ENCODE measurements around the gene FBXL5. TPM values are rescaled to one million over a fixed set of nuclear protein-coding genes. Genes with fewer than 3 reads are reported as not detected.

Gene FBXL5
- total RNA-seq, 4 donors from 2014 or later: 69.4 to 95.0 (median 80.3) TPM

GRCh38 chr4:15610855-15611254 lies 44.3 kb downstream of the FBXL5 start:
- intact Hi-C loops (cut with DNase I; ENCODE audit: low total_unique reads): no loop called here

GRCh38 chr4:15605537-15605936 lies 49.6 kb downstream of the FBXL5 start:
- intact Hi-C loops (cut with DNase I; ENCODE audit: low total_unique reads): no loop called here
- 91% methylated on average over 5 of the region's 5 CpGs for whole genome bisulfite sequencing, 2 donors
- no peak overlapping the region for H3K4me3 ChIP-seq (ENCODE audit: low read depth, poor library complexity, severe bottlenecking)
- TF ChIP-seq POLR2A (IDR thresholded peaks at IDR 0.05): no peak
- TF ChIP-seq CTCF (IDR thresholded peaks at IDR 0.05): no peak
- DNase-seq (ENCODE audit: low spot score in 2 of 2): no peak

More at GRCh38 chr4:15610855-15611254, 44.3 kb downstream of the FBXL5 start:
- H3K4me3 ChIP-seq (ENCODE audit: low read depth, poor library complexity, severe bottlenecking): no peak overlapping the region
- 82 to 86% methylated on average over 2 of the region's 2 CpGs for WGBS, 2 donors
- no peak for TF ChIP-seq POLR2A (IDR thresholded peaks at IDR 0.05)
- no peak for TF ChIP-seq CTCF (IDR thresholded peaks at IDR 0.05)
- DNase-seq (ENCODE audit: low spot score in 2 of 2): no peak

- no peak for TF ChIP-seq POLR2A (IDR thresholded peaks at IDR 0.05)
- no peak for TF ChIP-seq CTCF (IDR thresholded peaks at IDR 0.05)
- intact Hi-C loops (cut with DNase I; ENCODE audit: low total_unique reads): no loop called here
- WGBS, 2 donors: 92 to 99% methylated on average over 2 of the region's 2 CpGs
- H3K4me3 ChIP-seq (ENCODE audit: low read depth, poor library complexity, severe bottlenecking): no peak overlapping the region
- no peak for DNase-seq (ENCODE audit: low spot score in 2 of 2)
These were observed 53.3 kb downstream of the FBXL5 start for GRCh38 chr4:15601862-15602261.

- intact Hi-C loops (cut with DNase I; ENCODE audit: low total_unique reads): no loop called here
- DNase-seq (ENCODE audit: low spot score in 2 of 2): no peak
- 85 to 91% methylated on average over 3 of the region's 3 CpGs for WGBS, 2 donors
- no peak overlapping the region for H3K4me3 ChIP-seq (ENCODE audit: low read depth, poor library complexity, severe bottlenecking)
- no peak for TF ChIP-seq CTCF (IDR thresholded peaks at IDR 0.05)
- no peak for TF ChIP-seq POLR2A (IDR thresholded peaks at IDR 0.05)
These were observed 55.0 kb downstream of the FBXL5 start for GRCh38 chr4:15600176-15600575.

GRCh38 chr4:15598644-15599043 lies 56.5 kb downstream of the FBXL5 start:
- TF ChIP-seq CTCF (IDR thresholded peaks at IDR 0.05) (no peak), POLR2A (IDR thresholded peaks at IDR 0.05) (no peak)
- no peak overlapping the region for H3K4me3 ChIP-seq (ENCODE audit: low read depth, poor library complexity, severe bottlenecking)
- intact Hi-C loops (cut with DNase I; ENCODE audit: low total_unique reads): no loop called here
- no peak for DNase-seq (ENCODE audit: low spot score in 2 of 2)
- 97 to 99% methylated on average over 4 of the region's 4 CpGs for WGBS, 2 donors

- 70 to 73% methylated on average over 3 of the region's 3 CpGs for WGBS, 2 donors
- intact Hi-C loops (cut with DNase I; ENCODE audit: low total_unique reads): no loop called here
- TF ChIP-seq POLR2A (IDR thresholded peaks at IDR 0.05): no peak
- TF ChIP-seq CTCF (IDR thresholded peaks at IDR 0.05): no peak
- no peak for DNase-seq (ENCODE audit: low spot score in 2 of 2)
- no peak overlapping the region for H3K4me3 ChIP-seq (ENCODE audit: low read depth, poor library complexity, severe bottlenecking)
These were observed 62.4 kb downstream of the FBXL5 start for GRCh38 chr4:15592799-15593198.
